Neural cell (in vitro differentiated cells): Measurements from ENCODE around the gene KPTN. TPM values are rescaled to one million over a fixed set of nuclear protein-coding genes. Genes with fewer than 3 reads are reported as not detected.
A peak's percentile ranks its signal among the peaks of the same experiment; 100 is the strongest.

ENCODE experiments used
- H2AFZ ChIP-seq: fragments of 200-600, 300-800 bp; sonication (generic), shearing (Covaris generic); 2 replicates; pipeline ENCODE4 v1.6.0; 2014; ENCODE audit warnings: low read depth, mild to moderate bottlenecking, antibody characterized with exemption, low read length, moderate library complexity
- H3F3A ChIP-seq: fragments of 200-600 bp; shearing (Covaris generic); 2 replicates; pipeline ENCODE4 v1.6.1; 2016; ENCODE audit warnings: mild to moderate bottlenecking, moderate library complexity, mixed read lengths, antibody characterized with exemption, low read length; ENCODE audit not compliant: insufficient read depth, poor library complexity, severe bottlenecking
- H3K27ac ChIP-seq: fragments of 200-600, 300-800 bp; sonication (generic), shearing (Covaris generic); 2 replicates; pipeline ENCODE4 v1.5.1; 2014; ENCODE audit warnings: mild to moderate bottlenecking, low read length, moderate library complexity
- H3K27me3 ChIP-seq: fragments of 300-800, 200-600 bp; sonication (generic), shearing (Covaris generic); 2 replicates; pipeline ENCODE4 v1.6.0; 2014; ENCODE audit warnings: mild to moderate bottlenecking, low read depth, low read length, moderate library complexity; ENCODE audit not compliant: insufficient read depth
- H3K36me3 ChIP-seq: fragments of 300-800, 200-600 bp; sonication (generic), shearing (Covaris generic); 2 replicates; pipeline ENCODE4 v1.5.1; 2014; ENCODE audit warnings: mild to moderate bottlenecking, antibody characterized with exemption, low read length, moderate library complexity; ENCODE audit not compliant: insufficient read depth
- H3K4me2 ChIP-seq: fragments of 300-800, 200-600 bp; sonication (generic), shearing (Covaris generic); 2 replicates; pipeline ENCODE4 v1.6.0; 2014; ENCODE audit warnings: mild to moderate bottlenecking, low read length
- H3K4me3 ChIP-seq: fragments of 300-800, 200-600 bp; sonication (generic), shearing (Covaris generic); 2 replicates; pipeline ENCODE4 v1.5.1; 2014; ENCODE audit warnings: mild to moderate bottlenecking, low read length, moderate library complexity
- H3K79me2 ChIP-seq: fragments of 200-600 bp; shearing (Covaris generic); replicated peaks from 2 replicates; pipeline ENCODE4 v1.6.0; 2014; ENCODE audit warnings: mild to moderate bottlenecking, low read length, moderate library complexity; ENCODE audit not compliant: insufficient read depth
- H3K9ac ChIP-seq: fragments of 300-800, 200-600 bp; sonication (generic), shearing (Covaris generic); 2 replicates; pipeline ENCODE4 v1.6.1; 2016; ENCODE audit warnings: mild to moderate bottlenecking, low read length, mixed read lengths
- H3K9me2 ChIP-seq: fragments of 200-600 bp; shearing (Covaris generic); 2 replicates; pipeline ENCODE4 v1.6.1; 2016; ENCODE audit warnings: mild to moderate bottlenecking, low read length, mixed read lengths; ENCODE audit not compliant: insufficient read depth
- H3K9me3 ChIP-seq: fragments of 200-600, 300-800 bp; sonication (generic), shearing (Covaris generic); 2 replicates; pipeline ENCODE4 v1.6.1; 2016; ENCODE audit warnings: mild to moderate bottlenecking, mixed run types, low read length, moderate library complexity, mixed read lengths
- H4K20me1 ChIP-seq: fragments of 200-600 bp; shearing (Covaris generic); 2 replicates; pipeline ENCODE4 v1.6.1; 2016; ENCODE audit warnings: mild to moderate bottlenecking, mixed run types; ENCODE audit not compliant: insufficient read depth
- EP300 ChIP-seq: fragments of 450-650 bp; conservative IDR thresholded peaks from 2 replicates; pipeline ENCODE4 v1.6.1; 2014; ENCODE audit warnings: antibody characterized with exemption, mild to moderate bottlenecking, moderate library complexity; ENCODE audit not compliant: poor library complexity, severe bottlenecking
- EZH2 ChIP-seq: fragments of 200-600, 300-800 bp; shearing (Covaris generic), sonication (generic); IDR thresholded peaks from 2 replicates; pipeline ENCODE4 v1.6.1; 2014; ENCODE audit warnings: antibody characterized with exemption, low read length, borderline replicate concordance, mild to moderate bottlenecking; ENCODE audit not compliant: insufficient read depth, poor library complexity, severe bottlenecking
- MXI1 ChIP-seq: fragments of 450-650 bp; conservative IDR thresholded peaks from 2 replicates; pipeline ENCODE4 v1.6.1; 2014; ENCODE audit warnings: antibody characterized with exemption, mild to moderate bottlenecking; ENCODE audit not compliant: poor library complexity, severe bottlenecking
- POLR2AphosphoS5 ChIP-seq: IDR thresholded peaks from 2 replicates; pipeline ENCODE4 v1.6.1; 2012
- RAD21 ChIP-seq: fragments of 450-650 bp; conservative IDR thresholded peaks from 2 replicates; pipeline ENCODE4 v1.6.1; 2014; ENCODE audit warnings: antibody characterized with exemption, mild to moderate bottlenecking, moderate library complexity
- REST ChIP-seq: IDR thresholded peaks from 2 replicates; pipeline ENCODE4 v1.6.1; 2012; ENCODE audit warnings: borderline replicate concordance
- SMC3 ChIP-seq: fragments of 450-650 bp; conservative IDR thresholded peaks from 2 replicates; pipeline ENCODE4 v1.6.1; 2014; ENCODE audit warnings: antibody characterized with exemption, mild to moderate bottlenecking, moderate library complexity; ENCODE audit not compliant: poor library complexity
- polyA plus RNA-seq: library from polyadenylated mRNA; depleted of rRNA; stranded (reverse); fragments of >200 nt; gene quantifications from 2 replicates; pipeline ENCODE4 v1.2.3, GENCODE V29; 2014
- TF ChIP-seq, protein P1 (sequence below): fragments of 450-650 bp; IDR thresholded peaks from 2 replicates; pipeline ENCODE4 v1.5.1; 2014; ENCODE audit warnings: antibody characterized with exemption, mild to moderate bottlenecking, moderate library complexity; ENCODE audit not compliant: poor library complexity, severe bottlenecking

The KPTN gene
- polyA plus RNA-seq, 1 donor from 2014 or later, result 23.8 TPM

DNA sequence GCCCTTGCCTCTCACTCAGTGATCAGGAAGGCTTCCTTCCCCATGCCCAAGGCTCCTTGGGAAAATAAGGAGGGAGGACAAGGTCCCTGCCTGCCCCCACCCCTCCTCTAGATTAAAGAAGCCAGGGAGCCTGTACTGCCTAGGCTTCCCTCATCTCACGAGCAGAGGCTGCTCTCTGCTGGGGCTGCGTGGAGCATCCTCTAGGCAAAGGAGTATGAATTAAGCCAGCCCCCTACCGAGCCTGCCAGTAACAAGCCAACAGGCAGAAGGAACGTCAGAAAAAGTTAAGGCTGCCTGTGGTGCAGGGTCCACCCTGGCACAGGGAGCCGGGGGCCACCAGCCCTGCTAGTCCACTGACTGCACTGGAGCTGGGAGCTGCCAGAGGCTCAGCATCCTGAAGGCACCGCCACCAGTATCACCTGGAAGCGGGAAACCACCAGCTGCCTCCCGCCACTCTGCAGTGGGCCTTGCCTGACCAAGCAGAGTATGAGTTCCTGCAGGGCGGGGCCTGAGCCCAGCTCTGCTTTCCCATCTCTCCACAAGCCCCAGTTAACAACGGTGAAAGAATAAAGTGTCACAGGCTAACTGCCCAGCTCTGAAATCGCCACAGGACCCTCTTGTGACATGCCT is 24.0 kb upstream of the KPTN start:
- H3K9me2 ChIP-seq, result no peaks in the 10 kb centered on the region
- peak overlapping the region; percentile 51 for H3K4me2 ChIP-seq
- H2AFZ ChIP-seq, result no peak overlapping the region
- no peaks in the 10 kb centered on the region for H3K9me3 ChIP-seq
- TF ChIP-seq SMC3, result peak; percentile 90
- TF ChIP-seq EZH2, result no peak
- TF ChIP-seq MXI1, result no peak
- peak; percentile 90 for TF ChIP-seq RAD21
- TF ChIP-seq EP300, result no peak
- TF ChIP-seq REST, result no peak
- peak; percentile 10 for TF ChIP-seq POLR2AphosphoS5
- TF ChIP-seq, protein P1, sequence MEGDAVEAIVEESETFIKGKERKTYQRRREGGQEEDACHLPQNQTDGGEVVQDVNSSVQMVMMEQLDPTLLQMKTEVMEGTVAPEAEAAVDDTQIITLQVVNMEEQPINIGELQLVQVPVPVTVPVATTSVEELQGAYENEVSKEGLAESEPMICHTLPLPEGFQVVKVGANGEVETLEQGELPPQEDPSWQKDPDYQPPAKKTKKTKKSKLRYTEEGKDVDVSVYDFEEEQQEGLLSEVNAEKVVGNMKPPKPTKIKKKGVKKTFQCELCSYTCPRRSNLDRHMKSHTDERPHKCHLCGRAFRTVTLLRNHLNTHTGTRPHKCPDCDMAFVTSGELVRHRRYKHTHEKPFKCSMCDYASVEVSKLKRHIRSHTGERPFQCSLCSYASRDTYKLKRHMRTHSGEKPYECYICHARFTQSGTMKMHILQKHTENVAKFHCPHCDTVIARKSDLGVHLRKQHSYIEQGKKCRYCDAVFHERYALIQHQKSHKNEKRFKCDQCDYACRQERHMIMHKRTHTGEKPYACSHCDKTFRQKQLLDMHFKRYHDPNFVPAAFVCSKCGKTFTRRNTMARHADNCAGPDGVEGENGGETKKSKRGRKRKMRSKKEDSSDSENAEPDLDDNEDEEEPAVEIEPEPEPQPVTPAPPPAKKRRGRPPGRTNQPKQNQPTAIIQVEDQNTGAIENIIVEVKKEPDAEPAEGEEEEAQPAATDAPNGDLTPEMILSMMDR, result peak; percentile 85
- H3K9ac ChIP-seq, result peak overlapping the region; percentile 65
- no peaks in the 10 kb centered on the region for H3F3A ChIP-seq
- no peaks in the 10 kb centered on the region for H3K36me3 ChIP-seq
- no peaks in the 10 kb centered on the region for H4K20me1 ChIP-seq
- peak overlapping the region; percentile 85 for H3K27ac ChIP-seq
- no peaks in the 10 kb centered on the region for H3K27me3 ChIP-seq
- H3K4me3 ChIP-seq, result peak overlapping the region; percentile 56
- peaks cover 36% of the 10 kb centered on the region for H3K79me2 ChIP-seq

DNA sequence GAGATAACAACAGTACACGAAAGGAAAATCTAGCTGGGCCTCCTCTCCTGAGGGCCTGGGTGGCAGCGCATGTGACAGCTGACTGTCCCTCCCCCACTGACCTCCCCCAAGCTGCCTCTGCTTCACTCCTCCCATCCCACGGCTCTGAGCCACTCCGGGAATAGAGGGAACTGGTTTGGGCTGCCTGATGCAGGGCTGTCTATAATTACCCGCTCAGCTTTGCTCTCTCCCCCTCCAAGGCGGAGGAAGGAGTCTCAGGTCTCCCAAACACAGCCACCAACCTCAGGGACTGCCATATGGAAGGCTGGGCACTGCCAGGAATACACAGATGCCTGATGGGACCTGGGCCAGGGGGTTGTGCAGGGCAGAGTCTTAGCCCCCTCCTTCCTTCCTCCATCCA is 23.0 kb upstream of the KPTN start:
- no peaks in the 10 kb centered on the region for H3K27me3 ChIP-seq
- H3K9ac ChIP-seq, result peak overlapping the region; percentile 65
- no peaks in the 10 kb centered on the region for H3F3A ChIP-seq
- no peak overlapping the region for H2AFZ ChIP-seq
- peaks cover 27% of the 10 kb centered on the region for H3K79me2 ChIP-seq
- peak overlapping the region; percentile 51 for H3K4me2 ChIP-seq
- no peaks in the 10 kb centered on the region for H4K20me1 ChIP-seq
- no peaks in the 10 kb centered on the region for H3K9me2 ChIP-seq
- no peaks in the 10 kb centered on the region for H3K9me3 ChIP-seq
- H3K27ac ChIP-seq, result peak overlapping the region; percentile 85
- H3K4me3 ChIP-seq, result peak overlapping the region; percentile 56
- H3K36me3 ChIP-seq, result no peaks in the 10 kb centered on the region
- TF ChIP-seq, protein P1, result no peak
- TF ChIP-seq POLR2AphosphoS5 (peak; percentile 50), EP300 (no peak)
